GM19438 (cell line): ENCODE data around the gene IL22RA2.
A peak's percentile ranks its signal among the peaks of the same experiment; 100 is the strongest.
"Not testable (repeated sequence)": the region's sequence is repeated elsewhere in the genome, so short reads cannot be mapped to it uniquely, and the experiment has no call there.

ENCODE experiments used
- ATAC-seq: cut with Tn5 transposase; IDR thresholded peaks from one replicate; pipeline ENCODE4 v1.9.1; 2021; ENCODE audit warnings: low read depth; ENCODE audit not compliant: unreplicated experiment

Gene IL22RA2, protein sequence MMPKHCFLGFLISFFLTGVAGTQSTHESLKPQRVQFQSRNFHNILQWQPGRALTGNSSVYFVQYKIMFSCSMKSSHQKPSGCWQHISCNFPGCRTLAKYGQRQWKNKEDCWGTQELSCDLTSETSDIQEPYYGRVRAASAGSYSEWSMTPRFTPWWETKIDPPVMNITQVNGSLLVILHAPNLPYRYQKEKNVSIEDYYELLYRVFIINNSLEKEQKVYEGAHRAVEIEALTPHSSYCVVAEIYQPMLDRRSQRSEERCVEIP

DNA sequence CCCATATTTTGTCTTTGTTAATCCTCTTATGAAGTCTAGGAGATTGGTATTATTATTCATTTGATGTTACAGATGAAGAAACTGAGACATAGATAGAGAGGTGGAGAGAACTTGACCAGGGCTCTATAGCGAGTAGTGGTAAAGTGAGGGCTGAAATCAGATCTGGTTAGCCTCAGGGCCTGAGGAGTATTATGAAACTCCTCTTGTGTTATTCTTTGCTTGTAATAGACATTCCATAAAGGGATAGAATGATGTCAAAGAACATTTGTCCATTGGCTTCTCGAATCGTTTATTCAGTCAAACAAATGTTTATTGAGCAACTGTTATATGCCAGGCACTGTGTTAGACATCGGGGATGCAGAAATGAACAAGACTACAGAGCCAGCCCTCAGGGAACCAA, at the start of gene IL22RA2:
IL22RA2 (minus strand) TSS at position 144 of the 400 bp plus-strand sequence. CDS start 11,895 bp downstream, outside the sequence.
- ATAC-seq, result no peak

DNA sequence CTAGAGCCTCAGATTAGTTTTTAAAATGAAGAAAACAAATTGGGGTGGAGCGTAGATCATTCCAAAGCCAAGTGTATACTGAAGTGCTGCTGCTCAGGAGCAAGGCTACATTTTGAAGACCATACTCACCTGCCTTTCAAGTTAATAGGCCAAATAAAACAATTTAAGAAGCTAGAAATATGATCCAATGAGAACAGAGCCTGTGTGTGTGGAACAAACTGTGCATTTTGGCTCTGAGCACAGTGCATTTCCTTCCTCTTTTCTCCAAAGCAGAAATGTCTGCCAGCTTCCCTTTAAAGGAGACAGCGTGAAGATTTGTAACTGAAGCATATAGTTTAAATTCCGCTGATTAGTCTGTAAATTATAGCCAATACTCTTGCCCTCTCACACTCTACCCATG, 48.9 kb upstream of the IL22RA2 start:
- no peak for ATAC-seq

DNA sequence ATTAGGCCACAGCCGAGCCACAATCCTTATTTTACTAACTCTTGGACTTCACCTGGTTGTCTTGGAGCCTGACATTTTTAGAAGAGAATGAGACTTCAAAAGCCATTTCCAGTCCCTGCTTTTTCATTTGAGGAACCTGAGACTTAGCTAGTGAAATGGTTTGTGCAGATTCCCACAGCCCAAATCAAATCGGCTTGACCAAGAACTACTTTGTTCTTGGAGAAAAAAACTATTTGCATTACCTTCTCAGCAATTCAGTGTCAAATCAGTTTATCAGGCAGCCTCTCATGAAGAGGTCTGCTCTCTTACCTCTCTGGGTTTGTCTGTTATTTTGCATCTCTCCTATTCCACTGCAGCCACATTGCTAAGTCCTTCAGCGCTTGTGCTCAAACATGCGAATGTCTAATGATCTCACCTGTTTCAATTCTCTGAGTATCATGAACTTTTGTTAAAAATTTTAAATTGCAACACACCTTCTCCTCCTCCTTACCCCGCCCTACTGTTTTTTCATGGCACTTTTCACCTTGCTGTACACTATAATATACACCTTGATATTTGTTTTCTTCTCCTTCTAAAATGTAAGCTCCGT, 46.3 kb upstream of the IL22RA2 start:
- ATAC-seq, result peak; percentile 2

DNA sequence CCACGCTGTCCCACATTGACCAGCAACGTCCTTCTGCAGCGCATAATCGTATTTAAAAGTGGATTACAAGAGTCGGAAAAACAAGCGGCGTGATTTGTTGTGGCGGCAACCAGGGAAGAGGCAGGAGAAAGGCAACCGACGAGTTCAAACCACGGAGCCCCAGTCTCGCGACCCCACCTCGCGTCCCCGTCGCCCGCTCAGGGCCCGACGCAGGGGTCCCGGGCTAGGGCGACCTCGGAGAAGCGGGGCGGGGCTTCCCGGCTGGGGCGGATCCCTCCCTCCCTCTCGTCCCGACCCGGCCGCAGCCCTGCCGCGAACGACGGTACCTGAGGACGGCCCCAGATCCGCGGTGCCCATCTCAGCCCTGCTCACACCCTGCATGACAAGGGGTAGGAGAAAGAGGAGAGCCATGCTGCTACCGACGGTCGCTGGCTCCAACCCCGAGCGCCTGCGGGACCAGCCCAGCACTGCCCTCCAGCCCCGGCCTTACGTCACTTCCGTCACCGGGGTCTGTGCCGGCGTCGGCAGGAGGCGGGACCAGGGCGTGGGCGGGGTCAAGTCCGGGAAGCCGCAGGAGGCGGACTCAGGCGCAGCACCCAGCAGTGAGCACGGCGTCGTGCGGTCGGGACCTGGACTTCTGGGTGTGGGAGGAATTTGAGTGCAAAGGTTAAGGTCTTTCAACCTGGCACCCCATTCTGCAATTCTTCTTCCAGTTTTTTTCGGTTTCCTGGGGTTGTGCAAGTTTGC, 45.6 kb upstream of the IL22RA2 start, which contains the start of gene IFNGR1:
IFNGR1 (minus strand) TSS at position 469 of the 747 bp plus-strand sequence; CDS start at position 411, 58 bp downstream.
- peak; percentile 86 for ATAC-seq

DNA sequence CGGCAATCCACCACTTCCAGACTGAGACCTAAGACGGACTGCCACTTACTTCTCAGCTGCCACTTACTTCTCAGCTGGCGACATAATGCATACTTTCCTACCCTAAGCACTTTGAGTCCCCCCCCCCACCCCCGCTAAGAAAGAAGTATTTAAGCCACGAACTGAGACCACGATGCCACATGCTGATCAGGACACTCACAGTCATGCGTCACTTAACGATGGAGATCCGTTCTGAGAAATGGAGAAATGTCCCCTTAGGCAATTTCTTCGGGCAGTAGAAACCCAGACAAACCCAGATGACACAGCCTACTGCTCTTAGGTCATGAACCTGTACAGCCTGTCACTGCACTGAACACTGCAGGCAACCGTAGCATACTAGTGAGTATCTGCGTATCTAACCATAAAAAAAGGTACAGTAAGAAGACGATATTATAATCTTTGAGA, 45.1 kb upstream of the IL22RA2 start:
- peak; percentile 34 for ATAC-seq

DNA sequence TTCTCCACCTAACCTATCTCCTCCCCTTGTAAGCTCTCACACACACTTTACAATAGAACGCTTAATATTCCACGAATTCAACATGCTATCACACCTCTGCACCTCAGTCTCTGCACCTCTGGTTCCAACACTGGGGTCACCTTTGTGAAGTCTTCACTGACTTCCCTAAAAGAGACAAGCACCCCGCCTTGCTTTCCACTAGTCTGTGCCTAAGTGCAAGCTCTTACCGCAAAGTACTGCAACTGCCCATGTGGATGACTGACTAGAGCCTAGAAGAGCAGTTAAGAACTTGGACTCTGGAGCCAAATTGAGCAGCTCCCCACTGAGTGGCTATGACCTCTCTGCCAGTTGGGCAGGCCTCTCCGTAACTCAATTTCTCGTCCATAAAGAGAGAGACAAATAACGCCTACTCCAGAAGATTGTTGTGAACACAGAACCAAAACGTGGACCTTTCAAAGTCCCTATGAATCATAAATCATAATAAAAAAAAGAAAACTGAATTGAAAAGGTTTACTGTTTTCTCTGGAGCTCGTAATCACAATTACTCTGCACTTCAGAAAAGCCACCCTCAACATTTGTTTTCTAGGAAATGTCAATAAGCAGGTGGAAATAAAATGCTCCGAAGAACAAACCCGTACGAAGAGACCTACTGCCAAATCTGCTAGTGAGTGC, 44.5 kb upstream of the IL22RA2 start:
- no peak for ATAC-seq

DNA sequence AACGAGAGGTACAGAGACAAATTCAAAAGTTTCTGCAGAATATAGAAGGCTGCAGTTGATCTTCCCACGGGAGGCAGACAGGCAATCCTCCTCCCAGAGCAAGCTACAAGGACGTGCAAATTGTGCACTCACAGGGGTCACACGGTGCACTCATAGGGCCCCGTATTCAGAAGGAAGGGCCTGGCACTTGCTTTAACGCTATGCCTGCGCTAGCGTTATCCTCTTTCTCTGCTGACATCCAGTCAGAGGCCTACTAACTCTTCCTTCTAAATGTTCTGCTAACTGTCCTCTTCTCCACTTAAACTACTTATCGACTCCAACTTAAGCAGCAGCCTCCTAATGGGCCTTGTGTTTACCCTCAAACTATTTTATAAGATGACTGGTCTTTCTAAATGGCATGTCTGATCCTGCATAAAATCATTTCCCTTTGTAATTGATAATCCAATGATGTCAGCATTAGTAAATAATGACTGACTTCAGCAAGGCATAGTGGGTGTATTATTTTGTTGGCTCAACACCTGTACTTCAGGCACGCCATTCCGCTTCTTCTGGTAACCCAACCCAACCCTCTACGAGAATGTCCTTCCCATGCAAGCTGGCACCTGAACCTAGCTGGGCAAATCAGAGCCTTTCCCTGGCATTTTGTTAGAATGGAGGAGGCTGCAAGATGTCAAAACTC, 43.6 kb upstream of the IL22RA2 start:
- no peak for ATAC-seq

DNA sequence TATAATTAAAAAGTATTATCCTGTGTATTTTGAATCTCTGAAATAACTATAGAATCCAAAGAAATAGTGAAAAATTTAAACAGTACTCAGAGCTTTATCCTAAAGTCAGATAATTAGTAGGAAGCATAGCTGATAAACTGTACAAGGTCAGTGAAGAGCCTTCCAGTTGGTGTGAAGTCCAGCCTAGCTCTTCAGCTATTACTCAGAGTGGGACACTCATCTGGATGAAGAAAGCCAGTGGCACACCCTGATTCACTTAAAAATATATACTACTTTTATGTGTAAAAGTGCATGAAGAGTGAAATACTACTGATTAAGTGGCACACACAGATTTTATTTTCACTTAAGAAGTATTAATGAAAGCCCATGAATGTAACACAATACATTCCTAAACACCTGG, 42.7 kb upstream of the IL22RA2 start:
- no peak for ATAC-seq

DNA sequence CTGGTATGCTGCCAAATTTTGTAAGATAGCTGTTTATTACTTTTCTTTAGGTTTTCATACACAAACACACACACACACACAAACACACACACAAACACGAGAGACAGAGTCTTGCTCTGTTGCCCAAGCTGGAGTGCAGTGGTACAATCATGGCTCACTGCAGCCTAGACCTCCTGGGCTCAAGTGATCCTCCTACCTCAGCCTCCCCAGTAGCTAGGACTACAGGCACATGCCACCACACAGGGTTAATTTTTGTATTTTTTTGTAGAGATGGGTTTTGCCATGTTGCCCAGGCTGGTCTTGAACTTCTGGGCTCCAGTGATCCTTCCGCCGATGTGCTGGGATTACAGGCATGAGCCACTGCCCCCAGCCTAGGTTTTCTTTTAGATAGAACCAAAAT, 42.2 kb upstream of the IL22RA2 start:
- ATAC-seq, result not testable (repeated sequence)

DNA sequence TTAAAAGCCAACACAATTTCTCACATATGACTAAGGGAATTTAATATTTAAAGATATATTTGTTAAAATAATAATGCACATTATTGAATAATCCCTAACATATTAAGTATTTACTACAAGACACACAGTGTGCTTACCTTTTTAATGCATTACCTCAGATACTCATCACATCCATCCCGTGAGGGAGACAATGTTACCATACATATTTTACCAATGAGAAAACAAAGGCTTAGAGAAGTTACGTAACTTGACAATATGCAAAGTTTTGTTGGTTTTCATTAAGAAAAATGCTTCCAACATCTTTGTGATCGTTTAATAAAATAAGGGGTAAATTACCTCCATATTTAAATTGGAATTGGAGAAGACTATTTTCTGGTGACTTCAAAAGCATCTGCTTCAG, 41.5 kb upstream of the IL22RA2 start:
- ATAC-seq, result no peak

DNA sequence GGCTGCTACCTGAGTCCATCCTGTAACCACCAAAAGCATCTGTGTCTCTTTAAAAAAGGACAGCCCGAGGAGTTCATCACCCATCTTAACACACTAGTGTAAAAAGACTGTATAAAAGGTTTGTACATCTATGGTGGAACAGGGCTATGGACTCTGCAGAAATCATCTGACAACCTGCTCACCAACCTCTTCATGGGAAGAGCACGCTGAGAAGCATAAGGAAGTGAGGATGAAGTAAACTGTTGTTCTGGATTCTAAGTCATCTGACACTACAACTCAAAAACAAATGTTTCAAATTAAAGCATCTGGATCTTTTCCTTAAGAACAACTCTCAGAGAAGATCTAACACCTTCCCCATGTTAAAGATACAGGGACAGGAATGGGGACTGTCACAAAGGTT, 40.4 kb upstream of the IL22RA2 start:
- no peak for ATAC-seq

DNA sequence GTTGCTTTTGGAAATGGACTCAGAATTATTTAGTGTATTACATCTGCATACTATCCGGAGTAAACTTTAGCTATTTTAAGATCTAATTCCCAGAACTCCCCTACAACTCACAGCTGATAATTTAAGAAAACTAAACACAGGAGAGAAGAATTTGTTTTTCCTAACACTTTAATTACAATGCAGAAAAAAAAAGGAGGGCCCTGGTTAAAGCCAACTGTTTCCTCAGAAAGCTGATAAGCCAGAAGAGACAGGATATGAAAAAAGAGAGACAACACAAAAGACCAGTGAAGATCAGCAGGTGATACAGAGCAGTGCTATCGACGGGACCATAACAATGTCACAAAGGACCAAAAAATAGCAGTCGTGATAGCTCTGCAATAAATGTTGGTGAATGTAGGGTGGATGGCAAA, 39.9 kb upstream of the IL22RA2 start:
- ATAC-seq, result no peak

DNA sequence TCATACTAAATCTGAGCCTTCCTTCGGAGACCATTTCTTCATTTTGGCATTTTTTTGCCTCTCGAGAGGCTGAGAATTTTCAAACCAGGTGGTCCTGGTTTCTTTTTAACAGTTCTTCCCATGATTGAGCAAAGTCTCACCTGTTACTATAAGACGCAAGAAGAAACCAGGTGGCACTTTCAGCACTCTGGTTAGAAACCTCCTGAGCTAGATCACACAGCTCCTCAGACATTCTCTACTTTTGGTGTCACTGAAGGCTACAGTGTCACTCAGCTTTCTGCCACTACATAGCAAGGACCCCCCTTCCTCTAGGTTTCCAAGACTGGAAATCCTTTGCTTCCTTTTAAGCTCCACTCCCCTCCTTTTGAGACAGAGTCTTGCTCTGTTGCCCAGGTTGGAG, 38.5 kb upstream of the IL22RA2 start:
- no peak for ATAC-seq

DNA sequence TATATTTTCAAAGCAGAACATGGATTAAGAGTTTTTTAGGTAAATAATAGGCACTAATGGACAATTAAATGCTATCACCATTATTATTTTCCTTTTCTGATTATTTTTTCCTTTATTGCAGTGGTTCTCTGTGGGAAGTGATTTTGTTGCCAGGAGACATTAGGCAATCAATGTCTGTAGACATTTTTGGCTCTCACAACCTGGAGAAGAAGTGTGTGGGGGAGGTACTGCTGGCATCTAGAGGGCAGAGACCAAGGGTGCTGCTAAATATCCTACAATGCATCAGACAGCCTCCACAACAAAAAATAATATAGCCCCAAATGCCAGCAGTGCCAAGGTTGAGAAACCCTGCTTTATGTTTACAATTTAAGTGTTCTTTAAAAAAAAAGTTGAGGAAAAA, 37.5 kb upstream of the IL22RA2 start:
- ATAC-seq, result no peak

DNA sequence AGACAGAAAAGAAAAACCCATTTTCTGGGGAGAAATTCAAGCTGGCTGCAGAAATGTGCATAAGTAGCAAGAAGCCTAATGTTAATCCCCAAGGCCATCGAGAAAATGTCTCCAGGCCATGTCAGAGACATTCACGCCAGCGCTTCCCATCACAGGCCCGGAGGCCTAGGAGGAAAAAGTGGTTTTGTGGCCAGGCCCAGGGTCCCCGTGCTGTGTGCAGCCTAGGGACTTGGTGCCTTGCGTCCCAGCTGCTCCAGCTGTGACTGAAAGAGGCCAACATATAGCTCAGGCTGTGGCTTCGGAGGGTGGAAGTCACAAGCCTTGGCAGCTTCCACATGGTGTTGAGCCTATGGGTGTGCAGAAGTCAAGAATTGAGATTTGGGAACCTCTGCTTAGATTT, 34.8 kb upstream of the IL22RA2 start:
- no peak for ATAC-seq

DNA sequence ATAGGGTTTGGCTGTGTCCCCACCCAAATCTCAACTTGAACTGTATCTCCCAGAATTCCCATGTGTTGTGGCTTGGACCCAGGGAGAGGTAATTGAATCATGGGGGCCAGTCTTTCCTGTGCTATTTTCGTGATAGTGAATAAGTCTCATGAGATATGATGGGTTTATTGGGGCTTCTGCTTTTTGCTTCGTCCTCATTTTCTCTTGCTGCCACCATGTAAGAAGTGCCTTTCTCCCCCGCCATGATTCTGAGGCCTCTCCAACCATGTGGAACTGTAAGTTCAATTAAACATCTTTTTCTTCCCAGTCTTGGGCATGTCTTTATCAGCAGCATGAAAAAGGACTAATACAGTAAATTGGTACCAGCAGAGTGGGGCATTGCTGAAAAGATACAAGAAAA, 34.0 kb upstream of the IL22RA2 start:
- not testable (repeated sequence) for ATAC-seq

DNA sequence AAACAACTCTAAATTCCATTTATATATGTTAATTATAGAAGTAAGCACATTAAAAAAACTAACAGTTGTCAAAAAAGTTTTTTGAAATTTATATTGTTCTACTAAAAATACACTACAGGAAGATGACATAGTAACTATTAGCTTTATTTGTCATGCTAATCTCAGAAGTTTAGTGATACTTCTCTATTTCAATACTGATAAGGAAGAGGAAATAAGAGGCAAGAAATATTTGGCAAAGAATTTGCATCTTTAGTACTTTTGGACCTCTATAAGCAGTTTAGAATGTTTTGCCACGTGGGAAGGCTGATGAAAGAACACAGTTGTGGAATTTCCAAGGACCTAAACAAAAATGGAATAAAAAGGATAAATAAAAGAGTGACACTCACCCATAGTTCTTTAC, 33.1 kb upstream of the IL22RA2 start:
- ATAC-seq, result no peak

DNA sequence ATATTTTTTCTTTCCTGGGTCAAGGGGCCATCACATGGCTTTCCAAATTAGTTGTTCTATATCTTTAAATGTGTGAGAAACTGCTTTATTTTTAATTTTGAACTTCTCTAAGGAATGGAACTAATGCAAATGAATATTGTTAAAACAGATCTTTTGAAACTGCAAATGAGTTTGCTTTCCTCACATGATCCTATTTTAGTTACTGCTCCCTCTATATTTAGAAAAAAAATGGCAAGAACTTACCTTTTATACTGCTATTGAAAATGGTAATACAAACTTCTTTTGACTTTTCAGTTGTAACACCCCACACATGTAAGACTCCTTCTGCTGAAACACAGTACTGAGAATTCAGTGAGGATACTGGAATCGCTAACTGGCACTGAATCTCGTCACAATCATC, 29.8 kb upstream of the IL22RA2 start:
- no peak for ATAC-seq

DNA sequence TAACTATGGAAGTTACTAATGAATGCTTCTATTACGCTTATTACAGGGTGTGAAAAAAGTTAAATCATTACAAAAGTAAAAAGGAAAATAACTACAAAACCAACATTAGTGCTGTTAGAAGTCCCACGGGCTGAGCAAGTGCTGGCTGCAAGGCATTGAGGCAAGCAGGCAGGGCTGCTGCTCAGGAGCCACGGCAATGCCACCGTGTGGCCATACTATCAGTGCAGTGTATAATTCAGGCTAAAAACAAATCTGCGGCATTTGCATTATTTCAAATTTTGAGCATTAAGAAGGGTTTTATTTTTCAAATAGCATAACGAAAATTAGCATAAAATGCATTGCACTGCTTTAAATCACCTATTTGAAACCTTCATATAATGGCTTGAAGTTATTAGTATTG, 28.6 kb upstream of the IL22RA2 start:
- ATAC-seq, result peak; percentile 77

DNA sequence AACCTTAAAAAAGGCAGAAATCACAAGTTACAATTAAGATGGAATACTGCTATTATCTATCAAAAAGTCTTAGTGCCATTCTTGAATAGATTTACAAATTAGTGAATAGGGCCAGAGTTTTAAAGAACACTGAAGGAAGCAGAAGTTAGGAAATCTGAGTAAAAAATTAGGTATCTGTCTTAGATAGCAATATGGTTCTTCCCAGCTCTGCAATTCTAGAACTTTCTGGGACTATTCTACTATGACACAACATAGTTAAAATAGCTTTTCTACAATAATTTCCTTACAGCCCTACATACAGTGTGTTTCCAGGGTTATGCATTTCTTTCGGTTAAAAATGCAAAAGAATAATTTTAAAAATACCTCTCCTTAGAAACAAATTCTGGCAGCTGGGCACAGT, 27.6 kb upstream of the IL22RA2 start:
- no peak for ATAC-seq

DNA sequence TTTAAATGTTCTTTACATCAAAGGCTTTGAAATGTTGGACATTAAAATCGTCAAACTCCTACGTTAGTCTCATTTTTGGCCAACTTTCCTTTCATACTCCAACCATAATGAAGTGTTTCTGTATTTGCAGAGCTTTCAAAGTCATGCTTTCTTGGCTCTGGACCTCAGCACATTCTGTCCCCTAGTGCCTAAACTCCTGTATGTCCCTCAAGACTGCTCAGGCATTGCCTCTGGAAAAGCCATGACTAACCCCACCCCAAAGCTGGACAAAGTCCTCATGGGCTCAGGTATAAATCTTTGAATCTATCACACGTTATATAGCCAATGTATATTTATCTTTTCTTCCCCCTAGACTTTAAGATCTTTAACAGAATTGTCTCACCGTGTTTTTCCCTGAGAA, 26.8 kb upstream of the IL22RA2 start:
- no peak for ATAC-seq
